IMR-90 (cell line): ENCODE data around the gene GLP2R.

ENCODE experiments used
- BHLHE40 ChIP-seq: fragments of 150-350 bp; IDR thresholded peaks from 2 replicates; pipeline ENCODE4 v1.6.1; 2016; ENCODE audit warnings: mild to moderate bottlenecking, low read depth, low read length
- CEBPB ChIP-seq: IDR thresholded peaks from 2 replicates; pipeline ENCODE4 v1.6.1; 2012; ENCODE audit warnings: low read depth, low read length, improper control_type of control experiment
- CTCF ChIP-seq: conservative IDR thresholded peaks from 2 replicates; pipeline ENCODE4 v1.5.1; 2012; ENCODE audit warnings: mild to moderate bottlenecking, low read depth, low read length, improper control_type of control experiment
- ELK1 ChIP-seq: fragments of 150-350 bp; IDR thresholded peaks from 2 replicates; pipeline ENCODE4 v1.6.1; 2016; ENCODE audit warnings: low read depth, mild to moderate bottlenecking, low read length, moderate library complexity, borderline replicate concordance
- FOS ChIP-seq: fragments of 150-350 bp; IDR thresholded peaks from 2 replicates; pipeline ENCODE4 v1.6.1; 2016; ENCODE audit warnings: low read depth, low read length
- MXI1 ChIP-seq: IDR thresholded peaks from 2 replicates; pipeline ENCODE4 v1.6.1; 2012; ENCODE audit warnings: low read depth, mild to moderate bottlenecking, low read length, moderate library complexity, borderline replicate concordance
- POLR2A ChIP-seq: IDR thresholded peaks from 2 replicates; pipeline ENCODE4 v1.6.1; 2012; ENCODE audit warnings: mild to moderate bottlenecking, low read depth, low read length
- USF2 ChIP-seq: fragments of 150-350 bp; IDR thresholded peaks from 2 replicates; pipeline ENCODE4 v1.6.1; 2017; ENCODE audit warnings: mild to moderate bottlenecking, antibody characterized with exemption, low read length, low read depth

- TF ChIP-seq POLR2A (no peak), CTCF (no peak), USF2 (no peak), BHLHE40 (no peak), CEBPB (no peak), FOS (no peak), MXI1 (no peak), ELK1 (no peak)
These were observed 48.8 kb upstream of the GLP2R start for GRCh38 chr17:9776911-9777310.
